ENCODE results near the gene TMEM272. TPM values are rescaled to one million over a fixed set of nuclear protein-coding genes. Genes with fewer than 3 reads are reported as not detected.

TMEM272 gene
- total RNA-seq, 6 donors from 2014 or later = 0.13 to 0.44 (median 0.17) TPM; not detected in 3

DNA sequence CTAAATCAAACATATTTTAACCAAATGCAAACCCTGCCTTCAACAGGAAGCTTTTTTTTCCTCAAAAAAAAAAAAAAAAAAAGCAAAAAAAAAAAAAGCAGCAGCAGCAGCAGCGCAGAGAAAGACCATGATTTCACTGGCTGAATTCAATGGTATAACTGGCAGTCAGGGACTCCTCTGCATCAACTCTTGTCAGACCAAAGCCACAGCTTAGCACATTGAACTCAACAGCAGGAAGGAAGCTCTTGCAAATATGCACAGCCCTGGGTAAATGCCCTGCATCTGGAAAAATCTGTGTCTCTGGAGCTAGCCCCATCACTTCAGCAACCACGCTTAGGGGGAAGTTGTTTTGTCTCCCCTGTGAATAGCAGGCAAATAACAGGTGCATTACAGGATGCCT lies 23.4 kb downstream of the TMEM272 start:
- peak overlapping the region in 3 of 4 donors; percentile 46 to 76 (median 63) for H3K27ac ChIP-seq
- H3K4me1 ChIP-seq = peaks cover 0 to 35% (median 12%) of the 10 kb centered on the region in 4 donors
- H3K9me3 ChIP-seq = no peaks in the 10 kb centered on the region
- DNase-seq (no peak), ATAC-seq (ENCODE audit: low FRiP score in 2 of 2) (peak in 1 of 2 donors; percentile 12)
- no peaks in the 10 kb centered on the region for H3K36me3 ChIP-seq
- no peak overlapping the region for H3K4me3 ChIP-seq
- TF ChIP-seq, protein P1, sequence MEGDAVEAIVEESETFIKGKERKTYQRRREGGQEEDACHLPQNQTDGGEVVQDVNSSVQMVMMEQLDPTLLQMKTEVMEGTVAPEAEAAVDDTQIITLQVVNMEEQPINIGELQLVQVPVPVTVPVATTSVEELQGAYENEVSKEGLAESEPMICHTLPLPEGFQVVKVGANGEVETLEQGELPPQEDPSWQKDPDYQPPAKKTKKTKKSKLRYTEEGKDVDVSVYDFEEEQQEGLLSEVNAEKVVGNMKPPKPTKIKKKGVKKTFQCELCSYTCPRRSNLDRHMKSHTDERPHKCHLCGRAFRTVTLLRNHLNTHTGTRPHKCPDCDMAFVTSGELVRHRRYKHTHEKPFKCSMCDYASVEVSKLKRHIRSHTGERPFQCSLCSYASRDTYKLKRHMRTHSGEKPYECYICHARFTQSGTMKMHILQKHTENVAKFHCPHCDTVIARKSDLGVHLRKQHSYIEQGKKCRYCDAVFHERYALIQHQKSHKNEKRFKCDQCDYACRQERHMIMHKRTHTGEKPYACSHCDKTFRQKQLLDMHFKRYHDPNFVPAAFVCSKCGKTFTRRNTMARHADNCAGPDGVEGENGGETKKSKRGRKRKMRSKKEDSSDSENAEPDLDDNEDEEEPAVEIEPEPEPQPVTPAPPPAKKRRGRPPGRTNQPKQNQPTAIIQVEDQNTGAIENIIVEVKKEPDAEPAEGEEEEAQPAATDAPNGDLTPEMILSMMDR (IDR thresholded peaks at IDR 0.05) = no peak
- TF ChIP-seq POLR2A (IDR thresholded peaks at IDR 0.05) = no peak
- no peak for TF ChIP-seq POLR2AphosphoS5 (IDR thresholded peaks at IDR 0.05)
- WGBS, 2 donors = 27 to 50% methylated on average over 2 of the region's 2 CpGs
- H3K27me3 ChIP-seq = no peaks in the 10 kb centered on the region

- no peaks in the 10 kb centered on the region for H3K27me3 ChIP-seq
- no peak for ATAC-seq (ENCODE audit: low FRiP score in 2 of 2)
- H3K9me3 ChIP-seq = no peaks in the 10 kb centered on the region
- peaks cover 0 to 26% (median 13%) of the 10 kb centered on the region in 4 donors for H3K4me1 ChIP-seq
- TF ChIP-seq POLR2AphosphoS5 (IDR thresholded peaks at IDR 0.05) (no peak), POLR2A (IDR thresholded peaks at IDR 0.05) (no peak), EP300 (IDR thresholded peaks at IDR 0.05) (no peak)
- TF ChIP-seq, protein P1 (IDR thresholded peaks at IDR 0.05) = no peak
- 90 to 93% methylated on average over 4 of the region's 4 CpGs for WGBS, 2 donors
- DNase-seq = no peak
- H3K27ac ChIP-seq = no peak overlapping the region
- H3K4me3 ChIP-seq = no peak overlapping the region
- H3K36me3 ChIP-seq = no peaks in the 10 kb centered on the region
Observed at GRCh38 chr13:51820016-51820597, 24.9 kb downstream of the TMEM272 start.

DNA sequence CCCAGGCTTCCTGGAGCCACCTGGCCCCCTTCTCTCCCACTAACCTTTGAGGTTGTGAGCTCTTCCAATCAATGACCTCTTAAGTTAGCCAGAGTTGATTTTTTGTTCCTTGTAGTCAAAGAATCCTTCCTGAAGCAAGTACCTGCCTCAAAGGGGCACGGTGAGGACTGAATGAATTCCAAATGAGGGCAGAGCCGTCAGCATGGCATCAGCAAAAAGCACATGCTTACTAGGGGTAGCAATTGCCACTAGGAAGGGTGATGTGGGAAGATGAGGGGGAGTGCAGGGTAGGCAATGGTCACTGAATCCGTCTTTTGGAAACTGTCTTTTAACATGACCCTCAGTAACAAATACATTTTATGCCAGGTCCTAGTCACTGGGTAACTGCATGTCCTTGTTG lies 25.4 kb downstream of the TMEM272 start:
- no peak for TF ChIP-seq POLR2A (IDR thresholded peaks at IDR 0.05)
- TF ChIP-seq POLR2AphosphoS5 (IDR thresholded peaks at IDR 0.05) = no peak
- TF ChIP-seq, protein P1 (IDR thresholded peaks at IDR 0.05) = no peak
- no peak for TF ChIP-seq EP300 (IDR thresholded peaks at IDR 0.05)
- DNase-seq (no peak), ATAC-seq (ENCODE audit: low FRiP score in 2 of 2) (no peak)
- H3K27ac ChIP-seq = no peak overlapping the region
- H3K9me3 ChIP-seq = no peaks in the 10 kb centered on the region
- no peaks in the 10 kb centered on the region for H3K36me3 ChIP-seq
- no peak overlapping the region for H3K4me3 ChIP-seq
- H3K27me3 ChIP-seq = no peaks in the 10 kb centered on the region
- H3K4me1 ChIP-seq = peaks cover 4 to 25% (median 16%) of the 10 kb centered on the region in 4 donors
- 84 to 85% methylated on average over 3 of the region's 3 CpGs for WGBS, 2 donors

- H3K27me3 ChIP-seq = no peaks in the 10 kb centered on the region
- no peak overlapping the region for H3K27ac ChIP-seq
- peaks cover 4 to 25% (median 16%) of the 10 kb centered on the region in 4 donors for H3K4me1 ChIP-seq
- TF ChIP-seq EP300 (IDR thresholded peaks at IDR 0.05) (no peak), POLR2A (IDR thresholded peaks at IDR 0.05) (no peak), POLR2AphosphoS5 (IDR thresholded peaks at IDR 0.05) (no peak)
- TF ChIP-seq, protein P1 (IDR thresholded peaks at IDR 0.05) = no peak
- ATAC-seq (ENCODE audit: low FRiP score in 2 of 2) (no peak), DNase-seq (no peak)
- H3K4me3 ChIP-seq = no peak overlapping the region
- H3K9me3 ChIP-seq = no peaks in the 10 kb centered on the region
- WGBS, 2 donors = 65 to 69% methylated on average over 8 to 9 of the region's 9 CpGs
- H3K36me3 ChIP-seq = no peaks in the 10 kb centered on the region
Observed at GRCh38 chr13:51818781-51819511, 26.0 kb downstream of the TMEM272 start.
